Effector memory CD4-positive, alpha-beta T cell (primary cell): ENCODE data around the gene SYNPO2.
"Not testable (repeated sequence)": the region's sequence is repeated elsewhere in the genome, so short reads cannot be mapped to it uniquely, and the experiment has no call there.

Source experiments
- DNase-seq, 3 donors: peaks; one replicate each; pipeline ENCODE4 v3.0.0-alpha.2; 2020
- H3K27ac ChIP-seq: 2 replicates; pipeline ENCODE4 v1.7.0; 2013; ENCODE audit warnings: mild to moderate bottlenecking, low read length, moderate library complexity; ENCODE audit not compliant: insufficient read depth, poor library complexity, severe bottlenecking
- H3K27me3 ChIP-seq: replicated peaks from 2 replicates; pipeline ENCODE4 v1.7.0; 2013; ENCODE audit warnings: mild to moderate bottlenecking, low read length; ENCODE audit not compliant: insufficient read depth, control insufficient read depth, poor library complexity, severe bottlenecking
- H3K36me3 ChIP-seq: 2 replicates; pipeline ENCODE4 v1.7.0; 2013; ENCODE audit warnings: mild to moderate bottlenecking, low read length, moderate library complexity; ENCODE audit not compliant: control insufficient read depth, insufficient read depth
- H3K4me1 ChIP-seq: 2 replicates; pipeline ENCODE4 v1.7.0; 2013; ENCODE audit warnings: low read length, mild to moderate bottlenecking; ENCODE audit not compliant: control insufficient read depth, insufficient read depth, poor library complexity, severe bottlenecking
- H3K4me3 ChIP-seq: 2 replicates; pipeline ENCODE4 v1.7.0; 2013; ENCODE audit warnings: low read length, low read depth, mild to moderate bottlenecking; ENCODE audit not compliant: insufficient read depth, poor library complexity, severe bottlenecking
- H3K9me3 ChIP-seq: 2 replicates; pipeline ENCODE4 v1.7.0; 2013; ENCODE audit warnings: mild to moderate bottlenecking, low read length, moderate library complexity; ENCODE audit not compliant: control insufficient read depth

SYNPO2 gene

DNA sequence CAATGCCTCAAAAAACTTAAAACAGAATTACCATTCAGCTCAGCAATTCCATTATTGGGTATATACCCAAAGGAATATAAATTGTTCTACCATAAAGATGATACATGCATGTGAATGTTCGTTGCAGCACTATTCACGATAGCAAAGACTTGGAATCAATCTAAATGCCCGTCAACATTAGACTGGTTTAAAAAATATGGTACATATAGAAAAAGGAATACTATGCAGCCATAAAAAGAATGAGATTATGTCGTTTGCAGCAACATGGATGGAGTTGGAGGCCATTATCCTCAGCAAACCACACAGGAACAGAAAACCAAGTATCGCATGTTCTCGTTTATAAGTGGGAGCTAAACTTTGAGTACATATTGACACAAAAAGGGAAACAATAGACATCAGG, 10.9 kb upstream of the SYNPO2 start:
- Histone ChIP-seq H3K27ac (no peak overlapping the region), H3K9me3 (no peaks in the 10 kb centered on the region), H3K36me3 (no peaks in the 10 kb centered on the region), H3K4me3 (no peak overlapping the region), H3K27me3 (no peaks in the 10 kb centered on the region), H3K4me1 (no peaks in the 10 kb centered on the region)
- no peak for DNase-seq

DNA sequence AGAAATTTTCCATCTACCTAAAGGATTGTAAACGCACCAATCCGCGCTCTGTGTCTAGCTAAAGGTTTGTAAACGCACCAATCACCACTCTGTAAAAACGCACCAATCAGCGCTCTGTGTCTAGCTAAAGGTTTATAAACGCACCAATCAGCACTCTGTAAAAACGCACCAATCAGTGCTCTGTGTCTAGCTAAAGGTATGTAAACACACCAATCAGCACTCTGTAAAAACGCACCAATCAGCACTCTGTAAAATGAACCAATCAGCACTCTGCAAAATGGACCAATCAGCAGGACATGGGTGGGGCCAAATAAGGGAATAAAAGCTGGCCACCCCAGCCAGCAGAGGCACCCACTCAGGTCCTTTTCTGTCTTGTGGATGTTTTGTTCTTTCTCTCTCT, 10.1 kb upstream of the SYNPO2 start:
- H3K4me1 ChIP-seq, H3K4me3 ChIP-seq, H3K36me3 ChIP-seq, DNase-seq, H3K27me3 ChIP-seq, H3K9me3 ChIP-seq, H3K27ac ChIP-seq: not testable (repeated sequence)

DNA sequence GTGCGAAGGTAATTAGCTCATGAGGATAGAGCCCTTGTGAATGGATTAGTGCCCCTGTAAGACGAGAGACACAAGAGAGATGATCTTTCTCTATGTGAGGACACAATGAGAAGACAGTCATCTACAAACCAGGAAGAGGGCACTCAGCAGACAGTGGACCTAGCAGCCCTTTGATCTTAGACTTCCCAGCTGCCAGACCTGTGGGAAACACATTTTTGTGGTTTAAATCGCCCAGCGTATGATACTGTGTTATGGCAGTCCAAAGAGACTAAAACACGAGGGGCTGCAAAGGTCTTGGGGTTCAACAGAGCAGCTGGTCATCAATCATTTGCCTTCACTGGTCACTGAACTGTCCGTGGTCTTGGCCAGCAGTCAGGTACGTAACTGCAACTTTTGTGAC, 9.2 kb upstream of the SYNPO2 start:
- H3K27me3 ChIP-seq, result no peaks in the 10 kb centered on the region
- H3K4me1 ChIP-seq, result no peaks in the 10 kb centered on the region
- no peak for DNase-seq
- H3K9me3 ChIP-seq, result no peaks in the 10 kb centered on the region
- H3K27ac ChIP-seq, result no peak overlapping the region
- no peak overlapping the region for H3K4me3 ChIP-seq
- H3K36me3 ChIP-seq, result no peaks in the 10 kb centered on the region

DNA sequence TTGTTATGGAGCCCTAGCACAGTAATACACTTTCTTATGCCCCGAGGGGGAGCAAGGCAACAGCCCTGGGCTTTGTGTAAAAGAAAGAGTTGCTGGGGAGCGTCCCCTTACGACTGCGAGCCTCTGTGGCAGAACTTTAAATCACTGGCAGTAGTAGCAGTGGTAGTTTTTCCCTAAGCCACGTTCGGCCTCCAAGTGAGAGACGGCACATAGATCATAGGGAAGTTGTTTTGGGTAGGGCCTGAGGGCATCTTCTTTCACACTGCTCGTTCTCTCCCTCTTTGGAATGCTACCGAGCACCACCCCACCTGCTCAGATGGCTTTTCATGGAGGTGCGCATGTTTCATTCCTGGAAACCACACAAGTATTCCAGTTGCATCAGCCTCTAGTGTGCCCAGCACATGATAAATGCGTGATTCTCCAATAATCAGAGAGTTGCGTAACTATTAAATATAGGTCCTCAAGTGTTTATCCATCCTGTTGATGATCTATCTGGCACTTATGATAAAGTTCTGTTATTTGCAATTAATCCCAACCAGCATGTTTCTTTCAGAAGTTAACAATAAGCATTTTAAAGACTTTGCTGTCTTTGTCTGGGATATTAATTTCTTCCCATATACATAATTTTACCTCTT, 7.0 kb upstream of the SYNPO2 start:
- Histone ChIP-seq H3K4me1 (no peaks in the 10 kb centered on the region), H3K4me3 (no peak overlapping the region), H3K9me3 (no peaks in the 10 kb centered on the region), H3K27me3 (no peaks in the 10 kb centered on the region), H3K27ac (no peak overlapping the region), H3K36me3 (no peaks in the 10 kb centered on the region)
- no peak for DNase-seq

DNA sequence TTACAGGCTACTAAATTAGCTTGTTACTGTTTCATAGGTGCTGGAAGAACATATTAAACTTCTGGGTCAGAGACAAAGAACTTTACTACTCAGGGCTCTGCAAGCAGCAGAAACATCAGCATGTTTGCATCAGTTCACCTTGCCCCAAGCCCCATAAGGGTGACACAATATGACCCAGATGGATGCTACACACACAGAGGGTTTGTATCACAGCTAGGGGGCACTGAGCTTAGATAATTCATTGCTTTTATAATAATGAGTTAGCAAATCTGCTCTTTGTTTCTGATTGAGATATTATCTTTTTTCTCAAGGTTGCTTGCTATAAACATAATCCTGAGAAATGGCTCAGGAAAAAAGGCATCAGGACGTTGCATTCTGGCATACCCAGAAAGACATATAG, 4.8 kb upstream of the SYNPO2 start:
- Histone ChIP-seq H3K27ac (no peak overlapping the region), H3K4me3 (no peak overlapping the region), H3K36me3 (no peaks in the 10 kb centered on the region), H3K4me1 (no peaks in the 10 kb centered on the region), H3K27me3 (no peaks in the 10 kb centered on the region), H3K9me3 (no peaks in the 10 kb centered on the region)
- no peak for DNase-seq

DNA sequence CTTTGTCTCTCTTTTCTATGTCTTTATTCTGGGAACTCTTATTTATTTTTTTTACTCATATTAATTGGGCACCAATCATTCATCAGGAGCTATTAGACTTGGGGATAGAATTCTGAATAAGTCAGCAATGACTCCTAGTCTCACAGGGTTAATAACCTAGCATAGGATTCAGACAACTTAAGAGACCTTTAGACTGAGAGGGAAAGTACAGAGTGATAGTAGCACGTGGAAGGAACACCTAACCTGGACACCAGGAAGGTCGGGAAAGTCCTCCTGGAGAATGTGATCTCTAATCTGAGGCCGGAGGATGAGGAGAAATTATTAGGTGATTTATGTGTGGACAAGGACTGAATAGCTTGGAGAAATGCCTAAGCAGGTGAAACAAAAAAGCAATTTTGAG, 3.9 kb upstream of the SYNPO2 start:
- no peaks in the 10 kb centered on the region for H3K27me3 ChIP-seq
- no peaks in the 10 kb centered on the region for H3K9me3 ChIP-seq
- H3K4me3 ChIP-seq, result no peak overlapping the region
- no peaks in the 10 kb centered on the region for H3K36me3 ChIP-seq
- no peak for DNase-seq
- H3K4me1 ChIP-seq, result no peaks in the 10 kb centered on the region
- H3K27ac ChIP-seq, result no peak overlapping the region

DNA sequence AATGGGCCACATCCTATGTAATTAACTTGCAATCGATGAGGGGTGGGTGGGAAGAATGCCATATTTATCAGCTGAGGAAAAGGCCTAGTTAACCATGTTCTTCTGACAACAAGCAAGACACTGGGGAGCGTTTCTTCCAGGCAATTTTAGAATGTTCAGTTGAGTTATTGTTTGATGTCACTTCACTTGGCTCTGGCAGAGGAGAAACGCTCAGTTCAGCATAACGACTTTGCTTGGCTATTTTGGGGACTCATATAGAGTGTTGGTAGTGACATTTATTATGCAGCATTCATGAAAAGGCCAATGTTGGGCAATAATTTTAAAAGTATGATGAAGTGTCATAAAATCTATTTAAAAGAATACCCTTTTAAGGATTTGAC, 648 bp downstream of the SYNPO2 start:
- no peaks in the 10 kb centered on the region for H3K4me1 ChIP-seq
- no peaks in the 10 kb centered on the region for H3K9me3 ChIP-seq
- H3K36me3 ChIP-seq, result no peaks in the 10 kb centered on the region
- no peaks in the 10 kb centered on the region for H3K27me3 ChIP-seq
- DNase-seq, result no peak
- no peak overlapping the region for H3K27ac ChIP-seq
- H3K4me3 ChIP-seq, result no peak overlapping the region

DNA sequence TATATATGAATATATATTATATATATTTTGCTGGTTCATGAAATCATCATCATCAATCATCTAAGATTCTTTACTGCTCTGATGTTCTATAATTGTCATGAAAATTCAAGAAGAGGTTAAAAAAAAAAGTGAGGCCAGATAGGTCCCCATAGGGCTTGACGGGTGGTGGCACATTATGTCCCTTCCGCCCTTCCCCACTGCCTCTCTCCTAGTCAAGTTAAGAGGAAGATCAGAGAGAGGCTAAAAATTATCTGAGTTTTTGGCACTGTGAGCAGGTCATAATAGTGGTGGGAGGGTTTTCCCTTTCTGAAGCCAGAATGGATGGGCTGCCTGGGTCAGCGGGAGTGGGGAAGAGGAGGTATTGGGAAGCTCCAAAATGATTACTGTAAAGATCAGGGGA, 5.4 kb downstream of the SYNPO2 start:
- no peaks in the 10 kb centered on the region for H3K36me3 ChIP-seq
- H3K9me3 ChIP-seq, result no peaks in the 10 kb centered on the region
- no peaks in the 10 kb centered on the region for H3K27me3 ChIP-seq
- H3K27ac ChIP-seq, result no peak overlapping the region
- no peak overlapping the region for H3K4me3 ChIP-seq
- DNase-seq, result no peak
- no peaks in the 10 kb centered on the region for H3K4me1 ChIP-seq

DNA sequence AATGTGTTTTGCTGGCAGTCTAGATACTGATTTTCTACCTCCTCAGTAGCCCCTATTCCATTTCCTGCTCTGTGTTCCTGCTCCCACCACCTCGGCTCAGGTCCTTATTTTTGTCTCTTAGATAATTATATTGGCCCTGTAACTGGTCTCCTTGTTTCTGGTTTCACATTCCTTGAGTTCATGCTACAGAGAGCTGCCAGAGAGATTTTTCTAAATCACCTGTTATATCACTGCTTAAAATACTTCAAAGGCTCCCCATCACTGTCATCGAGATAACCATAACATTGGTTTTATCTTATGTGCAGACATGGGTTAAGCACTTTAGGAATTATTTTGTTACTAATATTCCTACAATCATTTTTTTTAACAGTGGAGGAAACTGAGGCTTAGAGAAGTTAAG, 9.6 kb downstream of the SYNPO2 start:
- H3K27ac ChIP-seq, result no peak overlapping the region
- no peak for DNase-seq

DNA sequence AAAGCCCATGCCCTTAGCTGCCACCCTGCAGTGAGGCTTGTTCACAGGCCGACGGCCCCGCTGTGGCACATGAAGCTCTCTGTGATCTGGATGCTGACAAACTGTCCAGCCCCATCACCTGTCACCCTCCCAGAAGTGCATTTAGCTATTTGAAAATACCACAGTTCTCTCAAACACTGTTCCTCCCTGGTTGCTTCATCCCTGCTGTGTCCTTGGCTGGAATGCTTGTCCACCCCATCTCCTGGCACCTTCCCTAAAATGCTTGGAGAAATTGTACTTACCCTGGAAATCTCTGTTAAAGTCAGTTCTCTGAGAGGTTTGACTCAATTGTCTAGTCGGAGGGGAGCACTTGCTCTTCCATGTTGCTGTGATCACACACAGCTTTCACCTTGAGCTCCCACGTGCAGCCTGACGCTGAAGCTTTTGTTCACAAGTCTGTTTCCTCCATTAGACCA, 10.1 kb downstream of the SYNPO2 start:
- Histone ChIP-seq H3K27ac (no peak overlapping the region), H3K4me1 (no peaks in the 10 kb centered on the region), H3K4me3 (no peak overlapping the region), H3K27me3 (no peaks in the 10 kb centered on the region), H3K9me3 (no peaks in the 10 kb centered on the region), H3K36me3 (no peaks in the 10 kb centered on the region)
- DNase-seq, result no peak

More for the DNA sequence above, 9.6 kb downstream of the SYNPO2 start:
- no peaks in the 10 kb centered on the region for H3K27me3 ChIP-seq
- no peaks in the 10 kb centered on the region for H3K4me1 ChIP-seq
- H3K9me3 ChIP-seq, result no peaks in the 10 kb centered on the region
- no peak overlapping the region for H3K4me3 ChIP-seq
- H3K36me3 ChIP-seq, result no peaks in the 10 kb centered on the region
